Suprapubic skin (tissue), 4 donors: ENCODE data around the gene CGRRF1. TPM values are rescaled to one million over a fixed set of nuclear protein-coding genes. Genes with fewer than 3 reads are reported as not detected.

ENCODE experiments used
- DNase-seq, 2 donors: peaks; one replicate each; pipeline ENCODE4 v3.0.0-alpha.2; 2019; ENCODE audit warnings: low spot score in 2 of 2
- H3K27ac ChIP-seq: fragments of 200-600 bp; sonication (generic); one replicate; pipeline ENCODE4 v1.5.1; 2019
- H3K27me3 ChIP-seq: fragments of 200-600 bp; sonication (generic); one replicate; pipeline ENCODE4 v1.5.1; 2019
- H3K36me3 ChIP-seq: fragments of 200-600 bp; sonication (generic); one replicate; pipeline ENCODE4 v1.5.1; 2019
- H3K4me1 ChIP-seq: fragments of 200-600 bp; sonication (generic); one replicate; pipeline ENCODE4 v1.5.1; 2019
- H3K4me3 ChIP-seq: fragments of 200-600 bp; sonication (generic); one replicate; pipeline ENCODE4 v1.5.1; 2019; ENCODE audit warnings: mild to moderate bottlenecking
- H3K9me3 ChIP-seq: fragments of 200-600 bp; sonication (generic); one replicate; pipeline ENCODE4 v1.5.1; 2019
- EP300 ChIP-seq: sonication (generic); formaldehyde crosslinking; IDR thresholded peaks from one replicate; pipeline ENCODE4 v1.6.1; 2017; ENCODE audit warnings: antibody characterized with exemption
- POLR2A ChIP-seq, 2 donors: fragments of 450-650 bp; IDR thresholded peaks; one replicate each; pipeline ENCODE4 v1.6.1; 2017; ENCODE audit warnings: antibody characterized with exemption in 2 of 2, mild to moderate bottlenecking in 2 of 2, moderate library complexity in 2 of 2
- POLR2AphosphoS5 ChIP-seq, 3 donors: sonication (generic); formaldehyde crosslinking; IDR thresholded peaks; one replicate each; pipeline ENCODE4 v1.6.1; 2017; ENCODE audit warnings: antibody characterized with exemption in 3 of 3
- WGBS: methylation state at CpG from one replicate; pipeline ENCODE4 v1.1.5; 2018; 5-methylcytosine and 5-hydroxymethylcytosine counted together
- total RNA-seq, 4 donors: library from RNA; depleted of rRNA; stranded (reverse); fragments of >200 nt; gene quantifications; one replicate each; pipeline ENCODE4 v1.1.0, GENCODE V29; 2016
- TF ChIP-seq, protein P1 (sequence below), 2 donors: fragments of 200-600 bp in 1 of 2; fragments of 450-650 bp in 1 of 2; sonication (generic) in 1 of 2; IDR thresholded peaks; one replicate each; pipeline ENCODE4 v1.5.1; 2016 to 2019; ENCODE audit warnings: antibody characterized with exemption in 2 of 2, mild to moderate bottlenecking in 1 of 2, moderate library complexity in 1 of 2

Gene CGRRF1
- total RNA-seq, 4 donors from 2014 or later: 5.6 to 12.1 (median 9.2) TPM

DNA sequence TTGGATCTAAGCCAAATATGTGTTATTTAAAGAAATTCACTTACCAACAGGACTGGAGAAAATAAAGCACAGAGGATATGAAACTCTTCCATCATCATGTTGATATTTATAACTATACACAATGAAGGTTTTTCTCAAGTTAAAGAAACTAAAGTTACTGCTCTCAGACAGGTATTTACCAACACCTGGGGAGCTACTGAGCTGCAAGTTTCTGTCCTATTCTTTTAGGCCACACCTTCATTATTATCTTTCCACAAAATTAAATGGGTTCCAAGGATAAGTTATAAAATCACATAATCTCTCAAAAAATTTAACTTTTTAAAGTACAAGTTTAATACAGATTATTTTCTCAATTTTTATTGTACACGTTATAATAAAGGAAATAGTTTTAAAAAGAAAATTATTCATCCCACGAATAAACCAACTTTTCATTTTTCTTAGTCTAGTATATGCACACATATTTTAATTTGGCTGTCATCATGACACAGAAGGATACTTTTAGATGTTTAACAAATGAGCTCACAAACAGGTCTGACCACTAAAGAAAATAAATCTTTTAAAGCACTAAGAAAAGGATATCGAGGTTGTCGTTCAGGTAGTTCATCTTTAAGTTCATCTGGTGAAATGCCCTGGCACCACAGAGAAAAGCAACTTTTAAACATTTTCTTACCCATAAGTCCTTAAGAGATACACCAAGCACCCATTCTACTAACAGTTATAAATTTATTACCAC is 28.7 kb upstream of the CGRRF1 start:
- no peaks in the 10 kb centered on the region for H3K9me3 ChIP-seq
- DNase-seq: no peak
- H3K27me3 ChIP-seq: no peaks in the 10 kb centered on the region
- no peak overlapping the region for H3K4me3 ChIP-seq
- no peak overlapping the region for H3K27ac ChIP-seq
- TF ChIP-seq POLR2AphosphoS5 (IDR thresholded peaks at IDR 0.05) (no peak), EP300 (no peak), POLR2A (IDR thresholded peaks at IDR 0.05) (no peak)
- TF ChIP-seq, protein P1, sequence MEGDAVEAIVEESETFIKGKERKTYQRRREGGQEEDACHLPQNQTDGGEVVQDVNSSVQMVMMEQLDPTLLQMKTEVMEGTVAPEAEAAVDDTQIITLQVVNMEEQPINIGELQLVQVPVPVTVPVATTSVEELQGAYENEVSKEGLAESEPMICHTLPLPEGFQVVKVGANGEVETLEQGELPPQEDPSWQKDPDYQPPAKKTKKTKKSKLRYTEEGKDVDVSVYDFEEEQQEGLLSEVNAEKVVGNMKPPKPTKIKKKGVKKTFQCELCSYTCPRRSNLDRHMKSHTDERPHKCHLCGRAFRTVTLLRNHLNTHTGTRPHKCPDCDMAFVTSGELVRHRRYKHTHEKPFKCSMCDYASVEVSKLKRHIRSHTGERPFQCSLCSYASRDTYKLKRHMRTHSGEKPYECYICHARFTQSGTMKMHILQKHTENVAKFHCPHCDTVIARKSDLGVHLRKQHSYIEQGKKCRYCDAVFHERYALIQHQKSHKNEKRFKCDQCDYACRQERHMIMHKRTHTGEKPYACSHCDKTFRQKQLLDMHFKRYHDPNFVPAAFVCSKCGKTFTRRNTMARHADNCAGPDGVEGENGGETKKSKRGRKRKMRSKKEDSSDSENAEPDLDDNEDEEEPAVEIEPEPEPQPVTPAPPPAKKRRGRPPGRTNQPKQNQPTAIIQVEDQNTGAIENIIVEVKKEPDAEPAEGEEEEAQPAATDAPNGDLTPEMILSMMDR (IDR thresholded peaks at IDR 0.05): no peak
- peaks cover 13% of the 10 kb centered on the region for H3K4me1 ChIP-seq
- 60% methylated on average over 4 of the region's 4 CpGs for WGBS
- peaks cover 17% of the 10 kb centered on the region for H3K36me3 ChIP-seq

DNA sequence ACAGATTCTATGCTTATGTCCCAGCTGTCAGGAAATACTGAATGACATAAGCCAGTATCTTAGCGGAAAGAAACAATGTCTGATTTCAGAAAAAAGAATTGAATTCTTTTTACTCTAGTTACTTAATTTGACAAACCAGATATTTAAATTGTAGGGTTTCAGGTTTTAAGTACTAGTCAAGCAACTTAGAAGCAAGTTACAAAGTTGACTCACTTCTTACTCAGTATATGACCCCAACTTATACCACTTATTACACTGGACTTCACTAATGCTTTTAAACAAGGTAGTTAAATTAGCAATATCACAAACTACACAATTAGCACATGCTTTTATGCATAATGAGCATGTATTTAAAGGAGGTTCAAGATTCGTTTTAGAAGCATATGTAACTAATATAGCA is 28.0 kb upstream of the CGRRF1 start:
- WGBS: 89% methylated on average over 2 of the region's 2 CpGs

DNA sequence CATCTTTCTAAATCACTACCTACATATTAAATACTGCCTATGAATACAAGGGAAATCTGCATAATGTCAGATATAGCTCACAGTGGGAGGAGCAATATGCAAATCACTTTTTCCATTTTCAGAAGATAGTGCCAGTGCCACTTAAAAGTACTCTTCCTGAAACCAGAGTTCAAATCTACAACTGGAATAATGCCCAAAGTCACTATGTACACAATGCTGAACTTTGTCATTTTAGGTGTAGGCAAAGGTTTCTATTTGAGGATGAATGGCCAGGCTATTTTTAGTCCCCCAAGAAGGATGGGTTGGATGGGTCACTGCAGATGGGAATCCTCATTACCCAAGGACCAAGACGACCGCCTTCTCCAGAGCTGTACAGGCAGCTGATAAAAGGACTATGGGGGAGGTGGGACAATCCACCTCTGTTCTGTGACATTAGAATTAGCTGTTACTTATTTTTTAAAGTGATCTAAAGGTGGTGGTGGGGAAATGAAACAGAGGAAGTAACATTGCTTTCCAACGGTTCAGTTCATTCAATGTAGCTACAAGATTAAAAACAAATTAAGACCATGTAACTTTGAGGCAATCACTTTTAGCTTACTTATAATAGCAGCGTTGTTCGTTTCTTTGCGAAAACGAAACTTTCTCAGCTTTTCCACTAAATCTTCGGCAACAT is 26.5 kb upstream of the CGRRF1 start:
- TF ChIP-seq POLR2AphosphoS5 (IDR thresholded peaks at IDR 0.05) (no peak), POLR2A (IDR thresholded peaks at IDR 0.05) (no peak), EP300 (no peak)
- TF ChIP-seq, protein P1 (IDR thresholded peaks at IDR 0.05): no peak
- Histone ChIP-seq H3K36me3 (peaks cover 17% of the 10 kb centered on the region), H3K27me3 (no peaks in the 10 kb centered on the region), H3K9me3 (no peaks in the 10 kb centered on the region), H3K27ac (no peak overlapping the region), H3K4me3 (no peak overlapping the region), H3K4me1 (peaks cover 30% of the 10 kb centered on the region)
- no peak for DNase-seq
- WGBS: 81% methylated on average over 8 of the region's 8 CpGs

More for the DNA sequence above, 28.0 kb upstream of the CGRRF1 start:
- Histone ChIP-seq H3K36me3 (peaks cover 17% of the 10 kb centered on the region), H3K27ac (no peak overlapping the region), H3K4me3 (no peak overlapping the region), H3K27me3 (no peaks in the 10 kb centered on the region), H3K9me3 (no peaks in the 10 kb centered on the region), H3K4me1 (peaks cover 17% of the 10 kb centered on the region)
- DNase-seq: no peak
- TF ChIP-seq POLR2A (IDR thresholded peaks at IDR 0.05) (no peak), EP300 (no peak), POLR2AphosphoS5 (IDR thresholded peaks at IDR 0.05) (no peak)
- TF ChIP-seq, protein P1 (IDR thresholded peaks at IDR 0.05): no peak

DNA sequence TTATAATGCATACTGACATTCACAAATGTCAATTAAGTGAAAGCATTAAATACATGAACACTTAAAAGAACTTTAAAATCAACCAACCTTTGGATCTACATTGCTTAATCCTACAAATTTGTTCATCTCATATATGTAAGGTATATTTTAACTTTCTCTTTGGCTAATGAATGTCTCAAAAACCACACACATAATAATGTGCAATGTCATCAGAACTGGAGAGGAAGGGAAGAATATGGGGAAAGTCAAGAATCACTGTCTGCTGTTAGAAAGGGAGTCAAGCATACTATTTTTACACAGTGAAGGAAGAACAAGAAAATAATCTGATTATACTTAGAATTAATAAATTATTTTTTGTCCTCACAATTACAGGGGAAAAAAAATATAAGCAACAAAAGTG is 25.9 kb upstream of the CGRRF1 start:
- TF ChIP-seq POLR2A (IDR thresholded peaks at IDR 0.05) (no peak), EP300 (no peak), POLR2AphosphoS5 (IDR thresholded peaks at IDR 0.05) (no peak)
- TF ChIP-seq, protein P1 (IDR thresholded peaks at IDR 0.05): no peak
- H3K9me3 ChIP-seq: no peaks in the 10 kb centered on the region
- H3K36me3 ChIP-seq: peaks cover 10% of the 10 kb centered on the region
- no peak overlapping the region for H3K27ac ChIP-seq
- peaks cover 33% of the 10 kb centered on the region for H3K4me1 ChIP-seq
- no peak for DNase-seq
- no peak overlapping the region for H3K4me3 ChIP-seq
- H3K27me3 ChIP-seq: no peaks in the 10 kb centered on the region

DNA sequence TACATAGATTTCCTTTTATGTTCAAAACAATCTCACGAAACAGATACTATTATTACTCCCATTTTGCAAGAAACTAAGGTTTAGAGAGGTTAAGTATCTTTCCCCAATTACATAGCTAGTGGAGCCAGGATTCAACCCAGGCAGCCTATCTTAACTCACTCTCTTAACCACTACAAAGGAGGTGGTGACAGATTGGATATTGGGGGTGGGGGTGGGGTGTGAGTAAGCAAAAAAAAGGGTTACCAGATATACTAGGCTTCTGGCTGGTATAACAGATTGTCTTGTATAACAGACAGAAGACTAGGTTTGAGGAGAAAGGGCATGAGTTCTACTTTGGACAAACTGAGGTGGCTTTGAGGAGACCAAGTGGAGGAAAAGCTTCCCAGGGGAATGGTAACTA is 23.0 kb upstream of the CGRRF1 start:
- Histone ChIP-seq H3K4me3 (no peak overlapping the region), H3K4me1 (peaks cover 50% of the 10 kb centered on the region), H3K9me3 (no peaks in the 10 kb centered on the region), H3K27ac (no peak overlapping the region), H3K27me3 (no peaks in the 10 kb centered on the region), H3K36me3 (peaks cover 5% of the 10 kb centered on the region)
- 91% methylated on average over 1 of the region's 1 CpG for WGBS
- TF ChIP-seq EP300: no peak
- no peak for TF ChIP-seq POLR2A (IDR thresholded peaks at IDR 0.05)
- TF ChIP-seq, protein P1 (IDR thresholded peaks at IDR 0.05): no peak
- no peak for TF ChIP-seq POLR2AphosphoS5 (IDR thresholded peaks at IDR 0.05)
- no peak for DNase-seq
